ENCODE data around the gene PSMC2. TPM values are rescaled to one million over a fixed set of nuclear protein-coding genes. Genes with fewer than 3 reads are reported as not detected.

PSMC2 gene
- 99.0 and 122 TPM in 2 replicates for total RNA-seq

GRCh38 chr7:103347507-103348267 lies at the start of gene PSMC2:
Gene PSMC2, plus strand, starts transcription at chr7:103347643. Its CDS starts 69 bp downstream, at chr7:103347712.
- DNase-seq (ENCODE audit: low read depth in 2 of 2), result peak; percentile 88 to 91

GRCh38 chr7:103297837-103298179 lies 49.6 kb upstream of the PSMC2 start:
- DNase-seq (ENCODE audit: low read depth in 2 of 2), result no peak

GRCh38 chr7:103299660-103300059 lies 47.8 kb upstream of the PSMC2 start:
- no peak for DNase-seq (ENCODE audit: low read depth in 2 of 2)

GRCh38 chr7:103301441-103301840 lies 46.0 kb upstream of the PSMC2 start:
- no peak for DNase-seq (ENCODE audit: low read depth in 2 of 2)

GRCh38 chr7:103307503-103308231 lies 39.8 kb upstream of the PSMC2 start:
- peak; percentile 12 to 32 for DNase-seq (ENCODE audit: low read depth in 2 of 2)

GRCh38 chr7:103314852-103315251 lies 32.6 kb upstream of the PSMC2 start:
- DNase-seq (ENCODE audit: low read depth in 2 of 2), result no peak

- no peak for DNase-seq (ENCODE audit: low read depth in 2 of 2)
Observed at GRCh38 chr7:103316380-103316941, 31.0 kb upstream of the PSMC2 start.

GRCh38 chr7:103317009-103317408 lies 30.4 kb upstream of the PSMC2 start:
- no peak for DNase-seq (ENCODE audit: low read depth in 2 of 2)

- no peak for DNase-seq (ENCODE audit: low read depth in 2 of 2)
Observed at GRCh38 chr7:103325744-103326143, 21.7 kb upstream of the PSMC2 start.

- DNase-seq (ENCODE audit: low read depth in 2 of 2), result no peak
Observed at GRCh38 chr7:103336761-103337160, 10.7 kb upstream of the PSMC2 start.

- no peak for DNase-seq (ENCODE audit: low read depth in 2 of 2)
Observed at GRCh38 chr7:103338864-103339263, 8.6 kb upstream of the PSMC2 start.

- no peak for DNase-seq (ENCODE audit: low read depth in 2 of 2)
Observed at GRCh38 chr7:103341466-103341865, 6.0 kb upstream of the PSMC2 start.

GRCh38 chr7:103343332-103343731 lies 4.1 kb upstream of the PSMC2 start:
- DNase-seq (ENCODE audit: low read depth in 2 of 2), result peak in 1 of 2 donors; percentile 7

GRCh38 chr7:103343758-103344452 lies 3.5 kb upstream of the PSMC2 start:
- peak; percentile 48 to 56 for DNase-seq (ENCODE audit: low read depth in 2 of 2)

- peak; percentile 92 to 94 for DNase-seq (ENCODE audit: low read depth in 2 of 2)
Observed at GRCh38 chr7:103344453-103345149, 2.8 kb upstream of the PSMC2 start, which contains the start of gene DNAJC2. Gene DNAJC2, minus strand, starts transcription at chr7:103344767. Its CDS starts 145 bp downstream, at chr7:103344622.

GRCh38 chr7:103346396-103346795 lies 1.0 kb upstream of the PSMC2 start:
- no peak for DNase-seq (ENCODE audit: low read depth in 2 of 2)

- DNase-seq (ENCODE audit: low read depth in 2 of 2), result peak in 1 of 2 donors; percentile 17
Observed at GRCh38 chr7:103348452-103348851, 1.0 kb downstream of the PSMC2 start.

GRCh38 chr7:103348959-103349358 lies 1.5 kb downstream of the PSMC2 start:
- DNase-seq (ENCODE audit: low read depth in 2 of 2), result no peak

- DNase-seq (ENCODE audit: low read depth in 2 of 2), result no peak
Observed at GRCh38 chr7:103349805-103350204, 2.4 kb downstream of the PSMC2 start.

- no peak for DNase-seq (ENCODE audit: low read depth in 2 of 2)
Observed at GRCh38 chr7:103369432-103369831, 22.0 kb downstream of the PSMC2 start.
